SK-N-SH (cell line): ENCODE measurements around the gene APBB2. TPM values are rescaled to one million over a fixed set of nuclear protein-coding genes. Genes with fewer than 3 reads are reported as not detected.

ENCODE experiments used
- CTCF ChIA-PET: fragments of 300-600, 350-600 bp; formaldehyde crosslinking; extraction: SDS; loops from one replicate; lab custom pipeline; 2021; lab: Yijun Ruan, JAX
- POLR2A ChIA-PET: fragments of 350-600 bp; sonication (Branson Sonifier 250); formaldehyde crosslinking; extraction: SDS; loops from one replicate; lab custom pipeline; 2020; ENCODE audit warnings: antibody characterized with exemption, inconsistent platforms; lab: Yijun Ruan, JAX
- DNase-seq: peaks from one replicate; pipeline ENCODE4 v3.0.0; 2012
- H2AFZ ChIP-seq: fragments of 200-600 bp; sonication (generic); 2 replicates; pipeline ENCODE4 v1.8.1; 2016; ENCODE audit warnings: antibody characterized with exemption, mild to moderate bottlenecking, low read depth
- H3F3A ChIP-seq: fragments of 200-600 bp; sonication (generic); replicated peaks from 2 replicates; pipeline ENCODE3; 2016; ENCODE audit warnings: antibody characterized with exemption, mild to moderate bottlenecking; ENCODE audit not compliant: insufficient read depth
- H3K27ac ChIP-seq, 2 experiments: fragments of 200-500 bp in 1 of 2; fragments of 200-600 bp in 1 of 2; sonication (Bioruptor generic) in 1 of 2; sonication (generic), shearing (Covaris generic) in 1 of 2; 2 replicates each; pipeline versions ENCODE4 v1.5.1 to v1.6.1; 2014 to 2016; ENCODE audit warnings: low read depth in 2 of 2, inconsistent platforms in 1 of 2, low read length in 1 of 2, mild to moderate bottlenecking in 1 of 2, mixed read lengths in 1 of 2
- H3K27me3 ChIP-seq: fragments of 200-600 bp; sonication (generic), shearing (Covaris generic); 2 replicates; pipeline ENCODE4 v1.6.1; 2016; ENCODE audit warnings: mixed run types; ENCODE audit not compliant: insufficient read depth
- H3K36me3 ChIP-seq, 2 experiments: fragments of 200-500 bp in 1 of 2; fragments of 200-600 bp in 1 of 2; sonication (Bioruptor generic) in 1 of 2; sonication (generic) in 1 of 2; replicated peaks in 1 of 2; 2 replicates each; pipeline versions ENCODE3 to v1.5.1; 2014 to 2016; ENCODE audit warnings: low read length in 1 of 2, mild to moderate bottlenecking in 1 of 2; ENCODE audit not compliant: insufficient read depth in 2 of 2, control insufficient read depth in 1 of 2
- H3K4me1 ChIP-seq, 2 experiments: fragments of 200-500 bp in 1 of 2; fragments of 200-600 bp in 1 of 2; sonication (Bioruptor generic) in 1 of 2; sonication (generic), shearing (Covaris generic) in 1 of 2; 2 replicates each; pipeline versions ENCODE4 v1.5.1 to v1.6.1; 2014 to 2016; ENCODE audit warnings: low read depth in 1 of 2, low read length in 1 of 2, mixed run types in 1 of 2; ENCODE audit not compliant: insufficient read depth in 2 of 2, control insufficient read depth in 1 of 2
- H3K4me2 ChIP-seq: fragments of 200-600 bp; sonication (generic), shearing (Covaris generic); 2 replicates; pipeline ENCODE4 v1.6.1; 2017; ENCODE audit warnings: mixed run types
- H3K4me3 ChIP-seq, 2 experiments: fragments of 200-500 bp in 1 of 2; fragments of 200-600 bp in 1 of 2; sonication (Bioruptor generic) in 1 of 2; sonication (generic), shearing (Covaris generic) in 1 of 2; 2 replicates each; pipeline versions ENCODE4 v1.5.1 to v1.8.1; 2014 to 2016; ENCODE audit warnings: low read depth in 2 of 2, inconsistent platforms in 1 of 2, low read length in 1 of 2, mild to moderate bottlenecking in 1 of 2, mixed read lengths in 1 of 2, moderate library complexity in 1 of 2
- H3K79me2 ChIP-seq: fragments of 200-600 bp; sonication (generic); 2 replicates; pipeline ENCODE4 v1.8.1; 2017; ENCODE audit warnings: mild to moderate bottlenecking; ENCODE audit not compliant: insufficient read depth
- H3K9ac ChIP-seq: fragments of 200-600 bp; sonication (generic); 2 replicates; pipeline ENCODE4 v1.6.1; 2017; ENCODE audit warnings: mixed run types
- H3K9me2 ChIP-seq: fragments of 200-600 bp; sonication (generic); 2 replicates; pipeline ENCODE4 v1.6.1; 2017; ENCODE audit warnings: mixed run types
- H3K9me3 ChIP-seq: fragments of 200-600 bp; sonication (generic); 2 replicates; pipeline ENCODE4 v1.6.1; 2017; ENCODE audit warnings: mixed run types, mild to moderate bottlenecking, moderate library complexity
- H4K20me1 ChIP-seq: fragments of 200-600 bp; sonication (generic); 2 replicates; pipeline ENCODE4 v1.6.1; 2017; ENCODE audit warnings: mild to moderate bottlenecking, mixed run types; ENCODE audit not compliant: insufficient read depth
- CHD2 ChIP-seq: fragments of 150-350 bp; IDR thresholded peaks from 2 replicates; pipeline ENCODE4 v1.6.1; 2018; ENCODE audit warnings: low read length; ENCODE audit not compliant: partially characterized antibody
- EP300 ChIP-seq, 2 experiments: IDR thresholded peaks; 2 replicates each; pipeline versions ENCODE4 v1.4.0 to v1.6.1; 2012; ENCODE audit warnings: borderline replicate concordance in 1 of 2, low read depth in 1 of 2, low read length in 1 of 2
- FOSL2 ChIP-seq: IDR thresholded peaks from 2 replicates; pipeline ENCODE4 v1.4.0; 2012; ENCODE audit warnings: low read depth, mild to moderate bottlenecking, moderate library complexity, borderline replicate concordance
- FOXJ3 ChIP-seq: sonication (generic); formaldehyde crosslinking; IDR thresholded peaks from 2 replicates; pipeline ENCODE4 v1.5.1; 2020; ENCODE audit warnings: mild to moderate bottlenecking, missing genetic modification reagents
- IRF3 ChIP-seq: fragments of 150-350 bp; IDR thresholded peaks from 2 replicates; pipeline ENCODE4 v1.6.1; 2016; ENCODE audit warnings: mild to moderate bottlenecking, low read depth, low read length
- JUND ChIP-seq: IDR thresholded peaks from 2 replicates; pipeline ENCODE4 v1.4.0; 2012
- MEF2A ChIP-seq: IDR thresholded peaks from 2 replicates; pipeline ENCODE4 v1.4.0; 2012; ENCODE audit warnings: low read depth, borderline replicate concordance
- NFIC ChIP-seq: IDR thresholded peaks from 2 replicates; pipeline ENCODE4 v1.4.0; 2012; ENCODE audit warnings: borderline replicate concordance
- NRF1 ChIP-seq: IDR thresholded peaks from 2 replicates; pipeline ENCODE4 v1.6.1; 2012; ENCODE audit warnings: low read depth, mild to moderate bottlenecking, low read length
- PBX3 ChIP-seq: IDR thresholded peaks from 2 replicates; pipeline ENCODE4; 2012
- RCOR1 ChIP-seq: fragments of 150-350 bp; IDR thresholded peaks from 2 replicates; pipeline ENCODE4 v1.6.1; 2017; ENCODE audit warnings: antibody characterized with exemption, low read length
- REST ChIP-seq: IDR thresholded peaks from 2 replicates; pipeline ENCODE4 v1.6.1; 2012; ENCODE audit warnings: mild to moderate bottlenecking, low read depth, low read length, moderate library complexity
- RXRA ChIP-seq: IDR thresholded peaks from 2 replicates; pipeline ENCODE4 v1.4.0; 2012; ENCODE audit warnings: low read depth, mild to moderate bottlenecking, borderline replicate concordance
- SIN3A ChIP-seq: IDR thresholded peaks from 2 replicates; pipeline ENCODE4 v1.6.1; 2012; ENCODE audit warnings: low read depth, mild to moderate bottlenecking, low read length, moderate library complexity, borderline replicate concordance
- SMC3 ChIP-seq: IDR thresholded peaks from 2 replicates; pipeline ENCODE4 v1.6.1; 2012; ENCODE audit warnings: low read depth, low read length, improper control_type of control experiment
- TAF1 ChIP-seq: IDR thresholded peaks from 2 replicates; pipeline ENCODE4 v1.6.1; 2012; ENCODE audit warnings: low read depth, mild to moderate bottlenecking, low read length, moderate library complexity, borderline replicate concordance
- TCF12 ChIP-seq: IDR thresholded peaks from 2 replicates; pipeline ENCODE4 v1.4.0; 2012
- USF2 ChIP-seq: fragments of 150-350 bp; IDR thresholded peaks from 2 replicates; pipeline ENCODE4 v1.6.1; 2017; ENCODE audit warnings: antibody characterized with exemption, low read length, low read depth, borderline replicate concordance
- WGBS: methylation state at CpG from one replicate; pipeline ENCODE4 v1.1.6; 2017; ENCODE audit warnings: low lambda C conversion rate; 5-methylcytosine and 5-hydroxymethylcytosine counted together
- polyA plus RNA-seq, 3 experiments: library from polyadenylated mRNA; depleted of rRNA; stranded (reverse); fragments of >200 nt; gene quantifications; 2 replicates each; pipeline ENCODE4 v1.2.3, GENCODE V29; 2012

The APBB2 gene
- polyA plus RNA-seq, 1 of the 3 experiments (the other 2 are of a cell fraction), result 49.8 TPM

GRCh38 chr4:41236032-41236431 lies 21.7 kb upstream of the APBB2 start:
- 100% methylated on average over 1 of the region's 1 CpG for WGBS
- H3K9me3 ChIP-seq, result no peaks in the 10 kb centered on the region
- no peak for DNase-seq
- H3F3A ChIP-seq, result no peaks in the 10 kb centered on the region
- POLR2A ChIA-PET, result no interaction called here
- no peaks in the 10 kb centered on the region for H3K9me2 ChIP-seq
- H3K4me2 ChIP-seq, result no peak overlapping the region
- TF ChIP-seq RCOR1 (no peak), FOXJ3 (CRISPR knock-in tag) (no peak), USF2 (no peak), EP300 (IDR thresholded peaks at IDR 0.05; ENCODE audit: borderline replicate concordance in 1 of 2, low read depth in 1 of 2, low read length in 1 of 2) (no peak), JUND (no peak), FOSL2 (no peak), TCF12 (no peak), CHD2 (no peak), NFIC (no peak), TAF1 (no peak), NRF1 (no peak), SMC3 (no peak), RXRA (no peak), REST (no peak), MEF2A (no peak)
- H3K36me3 ChIP-seq, result no peaks in the 10 kb centered on the region
- H3K9ac ChIP-seq, result no peak overlapping the region
- H3K27ac ChIP-seq, result no peak overlapping the region
- CTCF ChIA-PET, result no interaction called here
- no peaks in the 10 kb centered on the region for H3K79me2 ChIP-seq
- no peaks in the 10 kb centered on the region for H3K27me3 ChIP-seq
- H3K4me3 ChIP-seq, result no peak overlapping the region
- H2AFZ ChIP-seq, result no peak overlapping the region
- H3K4me1 ChIP-seq, result no peaks in the 10 kb centered on the region
- no peaks in the 10 kb centered on the region for H4K20me1 ChIP-seq

GRCh38 chr4:41232856-41233255 lies 18.5 kb upstream of the APBB2 start:
- TF ChIP-seq RXRA (no peak), PBX3 (no peak), EP300 (IDR thresholded peaks at IDR 0.05; ENCODE audit: borderline replicate concordance in 1 of 2, low read depth in 1 of 2, low read length in 1 of 2) (no peak), RCOR1 (no peak), USF2 (no peak), IRF3 (no peak), MEF2A (no peak), FOSL2 (no peak), SIN3A (no peak)
- WGBS, result 82% methylated on average over 3 of the region's 3 CpGs
- Histone ChIP-seq H4K20me1 (no peaks in the 10 kb centered on the region), H3F3A (no peaks in the 10 kb centered on the region), H3K27ac (no peak overlapping the region), H3K27me3 (no peaks in the 10 kb centered on the region), H3K4me3 (no peak overlapping the region), H2AFZ (no peak overlapping the region), H3K9ac (no peak overlapping the region), H3K79me2 (no peaks in the 10 kb centered on the region), H3K36me3 (no peaks in the 10 kb centered on the region), H3K4me2 (no peak overlapping the region), H3K4me1 (no peaks in the 10 kb centered on the region), H3K9me2 (no peaks in the 10 kb centered on the region), H3K9me3 (no peaks in the 10 kb centered on the region)
- DNase-seq, result no peak
- POLR2A ChIA-PET, result no interaction called here
- CTCF ChIA-PET, result interaction anchor here (1.5 kb wide), 1 partner anchor 19 kb away, joined by 4 read pairs; the partner anchor contains the start of gene APBB2
